GM10847 (cell line): ENCODE data around the gene PDIA5.

Experiments
- POLR2A ChIP-seq: IDR thresholded peaks from 2 replicates; pipeline ENCODE4 v1.6.1; 2011; ENCODE audit not compliant: insufficient read length; ENCODE audit errors: extremely low read depth

PDIA5 gene

GRCh38 chr3:123066896-123067688 is at the start of gene PDIA5:
Gene PDIA5 (plus strand): TSS chr3:123067025. CDS start chr3:123067165, 140 bp downstream.
- peak; percentile 65 for TF ChIP-seq POLR2A

DNA sequence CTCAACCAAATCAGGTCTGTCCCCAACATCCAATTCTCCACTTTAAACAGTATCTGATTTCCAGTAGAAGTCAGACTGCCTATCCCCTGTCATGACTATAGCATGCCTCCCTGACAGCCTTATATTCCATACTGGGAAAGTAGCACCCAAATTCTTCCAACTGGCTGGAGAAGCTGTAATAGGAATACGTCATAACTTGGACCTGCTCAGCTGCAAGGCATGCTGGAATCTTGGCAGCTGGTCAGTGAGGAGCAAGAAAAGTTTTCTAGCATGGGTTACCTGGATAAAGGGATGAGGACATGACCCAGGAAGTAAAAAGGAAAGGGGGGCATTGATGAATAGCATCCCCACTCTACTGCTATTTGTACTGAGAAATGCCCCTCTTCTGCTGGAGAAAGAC is 48.1 kb upstream of the PDIA5 start:
- TF ChIP-seq POLR2A = no peak

DNA sequence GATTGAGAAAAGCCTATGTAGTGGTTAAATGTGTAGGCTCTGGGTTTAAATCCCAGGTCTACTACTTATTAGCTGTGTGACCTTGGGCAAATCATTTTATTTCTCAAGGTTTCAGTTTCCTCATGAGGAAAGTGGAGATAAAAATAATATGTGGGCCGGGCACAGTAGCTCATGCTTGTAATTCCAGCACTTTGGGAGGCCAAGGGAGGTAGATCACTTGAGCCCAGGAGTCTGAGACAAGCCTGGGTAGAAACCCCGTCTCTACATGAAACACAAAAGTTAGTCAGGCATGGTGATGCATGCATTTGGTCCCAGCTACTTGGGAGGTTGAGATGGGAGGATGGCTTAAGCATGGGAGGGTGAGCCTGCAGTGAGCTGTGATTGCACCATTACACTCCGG is 47.7 kb upstream of the PDIA5 start:
- no peak for TF ChIP-seq POLR2A

DNA sequence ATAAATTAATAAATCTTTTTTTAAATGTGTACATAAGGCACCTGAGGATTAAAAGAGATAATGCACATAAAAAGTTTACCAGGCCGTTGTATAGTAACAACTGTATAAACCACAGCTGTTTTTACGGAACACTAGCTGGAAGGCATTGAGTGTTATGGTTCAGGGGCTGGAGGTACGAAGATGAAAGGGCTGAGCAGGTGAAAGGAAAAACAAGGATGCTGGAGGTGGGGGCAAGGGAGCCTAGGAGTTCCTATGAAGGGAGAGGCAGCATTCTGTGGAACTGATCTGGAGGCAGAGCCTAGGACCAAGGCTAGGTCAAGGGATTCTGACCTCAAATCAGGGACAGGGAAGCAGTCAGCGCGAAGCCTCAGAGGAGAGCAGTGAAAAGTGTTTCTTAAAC is 47.2 kb upstream of the PDIA5 start:
- TF ChIP-seq POLR2A = no peak

DNA sequence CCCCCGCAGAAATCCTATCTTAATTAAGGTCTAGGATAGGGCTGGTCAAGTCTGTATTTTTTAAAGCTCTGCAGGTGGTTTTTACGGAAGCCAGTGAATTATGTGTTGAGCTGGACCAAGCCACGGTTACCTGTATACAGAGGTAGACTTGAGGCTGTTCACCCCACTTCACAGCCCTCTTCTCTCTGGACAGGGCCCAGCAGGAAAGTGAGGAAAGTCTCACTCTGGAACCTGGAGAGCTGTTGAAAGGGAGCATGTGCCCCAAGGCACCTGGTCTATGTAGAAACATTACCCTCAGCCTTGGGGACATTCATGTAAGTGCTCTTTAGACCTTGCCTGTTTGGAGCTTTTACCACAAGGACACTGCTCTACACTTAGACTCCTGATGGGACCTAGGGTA is 46.1 kb upstream of the PDIA5 start:
- no peak for TF ChIP-seq POLR2A

- TF ChIP-seq POLR2A = no peak
Observed at GRCh38 chr3:123021388-123021787, 45.4 kb upstream of the PDIA5 start.

DNA sequence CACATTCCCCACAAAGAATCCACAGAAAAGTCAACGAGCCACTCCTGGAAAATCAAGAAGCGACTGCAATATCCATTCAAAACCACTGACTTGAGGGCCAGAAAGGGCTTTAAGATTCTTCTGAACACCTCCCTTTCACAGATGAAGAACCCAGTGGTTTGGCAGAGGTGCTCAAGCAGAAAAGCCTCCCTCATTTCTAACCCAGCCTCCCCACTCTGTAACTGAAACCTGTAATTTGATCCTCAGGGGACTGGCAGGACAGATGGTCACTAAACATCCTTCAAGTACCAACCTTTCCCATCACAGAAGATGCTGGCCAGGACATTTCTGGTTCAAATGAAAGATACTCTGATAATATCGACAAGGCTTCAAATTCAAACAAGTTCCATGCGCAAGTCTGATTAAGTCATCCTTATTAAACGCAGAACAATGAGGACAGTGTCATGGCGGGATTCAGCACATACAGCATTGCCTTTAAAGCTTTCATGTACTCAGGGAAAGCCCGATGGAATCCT is 44.8 kb upstream of the PDIA5 start:
- no peak for TF ChIP-seq POLR2A

DNA sequence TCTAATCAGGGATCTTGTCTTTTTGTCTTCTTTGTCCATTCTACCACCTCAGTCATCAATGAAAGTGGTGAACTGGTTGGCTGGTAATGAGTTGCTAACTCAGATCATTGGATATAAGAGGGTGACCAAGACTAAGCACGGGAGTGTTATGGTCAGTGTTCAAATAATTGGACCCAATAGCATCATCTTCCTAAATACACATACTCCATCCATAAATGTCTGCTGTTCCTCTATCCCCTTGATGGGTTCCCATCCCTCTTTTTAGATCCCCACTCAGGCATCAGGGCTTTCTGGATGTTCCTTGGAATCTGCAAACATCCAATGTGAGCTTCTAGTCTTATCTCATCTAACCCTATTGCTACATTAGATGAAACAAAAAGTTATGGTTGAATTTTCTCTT is 42.8 kb upstream of the PDIA5 start:
- no peak for TF ChIP-seq POLR2A

GRCh38 chr3:123025642-123026521 is 40.9 kb upstream of the PDIA5 start:
- no peak for TF ChIP-seq POLR2A

DNA sequence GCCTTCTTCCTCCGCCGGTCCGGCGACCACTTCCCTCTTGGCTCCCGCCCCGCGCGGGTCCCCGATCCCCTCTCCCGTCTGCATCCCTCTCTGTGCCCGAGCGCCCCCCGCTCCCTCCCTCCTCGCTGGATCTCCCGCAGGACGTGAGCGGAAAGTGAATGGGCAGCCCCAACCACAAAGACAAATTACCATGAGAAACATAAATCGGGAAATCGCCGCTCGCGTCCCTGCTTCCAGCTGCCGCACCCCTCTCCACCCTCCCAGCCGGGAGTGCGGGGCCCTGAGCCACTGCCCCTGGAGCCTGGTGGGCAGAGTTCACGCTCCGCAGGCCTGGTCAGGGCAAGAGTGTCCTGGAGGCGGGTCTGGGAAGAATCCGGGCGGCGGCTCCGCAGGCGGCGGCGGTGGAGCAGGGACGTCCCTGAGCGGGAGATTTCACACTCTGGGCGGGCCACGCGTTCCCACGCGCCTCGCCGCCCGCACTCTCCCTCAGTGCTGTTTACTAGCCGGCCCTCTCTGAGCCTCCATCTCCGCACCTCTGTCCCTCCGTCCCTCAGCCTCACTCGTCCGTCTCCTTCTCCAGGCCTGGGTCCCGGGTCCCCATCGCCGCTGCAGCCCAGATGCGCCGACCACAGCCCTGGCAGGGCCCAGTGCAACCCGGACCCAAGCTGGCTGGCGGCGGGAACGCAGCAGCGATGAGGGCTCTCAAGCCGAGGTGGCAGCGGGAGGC is 40.1 kb upstream of the PDIA5 start:
- no peak for TF ChIP-seq POLR2A

DNA sequence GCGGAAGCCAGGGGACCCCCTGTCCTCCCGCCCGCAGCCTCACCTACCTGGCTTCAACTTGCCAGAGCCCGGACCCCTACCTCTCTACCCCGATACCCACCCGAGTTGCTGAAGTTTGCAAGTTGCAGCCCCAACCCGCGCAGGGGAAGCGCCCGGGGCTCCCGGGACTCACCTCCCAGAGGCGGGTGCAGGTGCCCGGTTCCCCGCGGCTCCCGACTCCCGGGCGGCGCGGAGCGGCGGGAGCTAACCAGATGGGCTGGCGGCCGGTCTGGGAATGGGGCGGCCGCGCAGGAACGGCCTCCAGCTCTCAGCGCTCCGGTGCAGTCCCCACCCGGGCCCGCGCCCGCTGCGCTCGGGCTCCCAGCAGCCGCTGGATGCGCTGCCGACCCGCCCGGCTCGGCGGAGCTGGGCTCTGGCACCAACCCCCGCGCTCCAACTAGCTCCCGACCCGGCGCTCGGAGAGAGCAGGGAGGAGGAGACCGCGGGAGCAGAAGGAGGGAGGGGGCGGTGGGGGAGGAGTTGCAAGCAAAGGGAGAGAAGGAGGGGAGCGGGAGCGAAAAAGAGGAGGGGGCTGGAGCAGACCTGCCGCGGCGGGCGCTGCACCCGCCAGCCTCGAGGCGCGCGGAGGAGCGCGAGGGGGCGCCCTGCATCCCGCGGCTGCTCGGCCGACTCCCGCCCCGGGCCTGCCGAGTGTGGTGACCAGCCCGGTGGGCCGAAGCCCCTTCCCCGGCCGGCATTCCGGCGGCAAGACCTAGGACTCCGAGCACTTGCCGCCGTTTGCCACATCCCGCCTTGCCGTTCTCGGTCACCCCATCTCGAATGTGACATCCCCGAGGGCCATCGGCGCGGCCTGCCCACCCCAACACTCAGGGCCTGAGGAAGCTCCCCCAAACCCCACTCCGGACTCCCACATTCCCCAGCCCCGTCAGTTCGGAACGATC is 39.3 kb upstream of the PDIA5 start, which contains the start of gene SEMA5B:
Gene SEMA5B, minus strand, starts transcription at position 472 of the 941 bp plus-strand sequence. CDS start 66,500 bp downstream, outside the sequence.
- TF ChIP-seq POLR2A = no peak

GRCh38 chr3:123028233-123028828 is 38.5 kb upstream of the PDIA5 start:
- TF ChIP-seq POLR2A = no peak

DNA sequence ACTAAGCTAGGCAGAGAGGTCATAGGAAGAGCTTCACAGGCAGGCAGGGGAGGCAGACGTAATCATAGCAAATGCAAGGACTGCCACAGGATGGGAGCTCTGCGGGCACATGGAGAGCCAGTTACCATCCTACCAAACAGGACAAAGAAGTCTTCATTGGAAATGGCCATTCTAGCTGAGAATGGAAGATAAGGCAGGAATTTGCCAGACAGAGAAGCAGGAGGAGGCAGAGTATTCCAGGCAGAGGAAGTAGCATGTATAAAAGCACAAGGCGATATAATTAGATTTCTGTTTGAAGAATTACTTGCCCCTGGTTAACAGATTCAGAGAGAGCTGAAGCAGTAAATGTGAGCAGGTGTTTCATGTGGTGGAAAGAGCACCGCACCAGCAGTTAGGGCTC is 35.8 kb upstream of the PDIA5 start:
- no peak for TF ChIP-seq POLR2A

GRCh38 chr3:123032057-123032456 is 34.8 kb upstream of the PDIA5 start:
- TF ChIP-seq POLR2A = no peak
